K562 (cell line): ENCODE data around the gene PRIM1. TPM values are rescaled to one million over a fixed set of nuclear protein-coding genes. Genes with fewer than 3 reads are reported as not detected.
A peak's percentile ranks its signal among the peaks of the same experiment; 100 is the strongest.

ENCODE experiments used
- BRD4 ChIP-seq: fragments of 200-600 bp; sonication (generic); IDR thresholded peaks from 2 replicates; pipeline ENCODE4 v1.6.1; 2017; ENCODE audit warnings: inconsistent platforms
- BRD9 ChIP-seq: fragments of 450-650 bp; IDR thresholded peaks from 2 replicates; pipeline ENCODE4 v1.6.1; 2018; ENCODE audit warnings: low read depth; ENCODE audit not compliant: partially characterized antibody
- E2F3 ChIP-seq: fragments of 250-450 bp; sonication (Bioruptor Pico); IDR thresholded peaks from 2 replicates; pipeline ENCODE4 v1.4.0; 2020; ENCODE audit warnings: mild to moderate bottlenecking
- ELF2 ChIP-seq: fragments of 250-450 bp; sonication (Bioruptor Pico); IDR thresholded peaks from 2 replicates; pipeline ENCODE4 v1.5.0; 2021; ENCODE audit warnings: mild to moderate bottlenecking
- FOXM1 ChIP-seq, 2 experiments: fragments of 450-650 bp in 1 of 2; sonication (generic) in 1 of 2; formaldehyde crosslinking in 1 of 2; IDR thresholded peaks; 2 replicates each; pipeline versions ENCODE4 v1.6.1 to v1.9.0; 2017 to 2022; ENCODE audit warnings: low read depth in 2 of 2, mild to moderate bottlenecking in 2 of 2, missing genetic modification reagents in 1 of 2, moderate library complexity in 1 of 2
- HDAC1 ChIP-seq, 2 experiments: fragments of 450-650 bp; IDR thresholded peaks; 2 replicates each; pipeline ENCODE4 v1.6.1; 2016 to 2017; ENCODE audit warnings: inconsistent platforms in 1 of 2, mild to moderate bottlenecking in 1 of 2, moderate library complexity in 1 of 2
- MAZ ChIP-seq, 2 experiments: fragments of 450-650 bp in 1 of 2; sonication (generic) in 1 of 2; formaldehyde crosslinking; IDR thresholded peaks in 1 of 2; conservative IDR thresholded peaks in 1 of 2; 2 replicates each; pipeline versions ENCODE4 v1.4.0 to v1.5.0; 2020; ENCODE audit warnings: mild to moderate bottlenecking in 1 of 2, missing genetic modification reagents in 1 of 2
- MEF2D ChIP-seq: conservative IDR thresholded peaks from 2 replicates; pipeline ENCODE4 v1.6.1; 2016; ENCODE audit warnings: low read depth, missing genetic modification characterization, missing compliant biosample characterization
- NFRKB ChIP-seq: fragments of 450-650 bp; IDR thresholded peaks from 2 replicates; pipeline ENCODE4 v1.6.1; 2016; ENCODE audit warnings: low read depth
- NR3C1 ChIP-seq: sonication (generic); formaldehyde crosslinking; IDR thresholded peaks from 2 replicates; pipeline ENCODE4 v1.8.1; 2022; ENCODE audit warnings: missing genetic modification reagents
- POLR2H ChIP-seq: IDR thresholded peaks from 2 replicates; pipeline ENCODE4 v1.6.1; 2016; ENCODE audit warnings: missing genetic modification characterization, low read depth, mild to moderate bottlenecking, control low read depth, missing compliant biosample characterization, moderate library complexity
- RBM39 ChIP-seq: fragments of 200-400 bp; formaldehyde crosslinking; optimal IDR thresholded peaks from 2 replicates; pipeline ENCODE3; 2018; ENCODE audit warnings: low read depth, low read length
- SIX5 ChIP-seq, 2 experiments: IDR thresholded peaks; 2 replicates each; pipeline ENCODE4 v1.6.1; 2011; ENCODE audit warnings: low read length in 2 of 2, borderline replicate concordance in 1 of 2, low read depth in 1 of 2, mild to moderate bottlenecking in 1 of 2, moderate library complexity in 1 of 2; ENCODE audit not compliant: insufficient read depth in 1 of 2
- ZNF165 ChIP-seq: fragments of 250-450 bp; sonication (Bioruptor Pico); IDR thresholded peaks from 2 replicates; pipeline ENCODE4 v1.4.0; 2020; ENCODE audit warnings: borderline replicate concordance
- polyA plus RNA-seq, 8 experiments: library from polyadenylated mRNA; depleted of rRNA in 4 of 8; stranded (reverse) in 5 of 8; unstranded in 3 of 8; fragments of >200 nt; fragmentation: Nextera tagmentation in 2 of 8; fragmentation: Illumina TruSeq in 1 of 8; extraction: Ambion mirVana in 2 of 8; extraction: Trizol in 1 of 8; gene quantifications; 2 replicates each; pipeline versions ENCODE4 v1.2.1 to v1.2.3, GENCODE V29; 2011 to 2014; ENCODE audit warnings: inconsistent platforms in 1 of 8, missing spikeins in 1 of 8
- total RNA-seq, 7 experiments: library from RNA; depleted of rRNA in 6 of 7; stranded (reverse); fragments of >200 nt in 6 of 7; fragmentation: Illumina TruSeq in 2 of 7; extraction: Trizol in 2 of 7; gene quantifications; 2 replicates each; pipeline versions ENCODE4 v1.2.1 to v1.2.3, GENCODE V29; 2011 to 2021; ENCODE audit warnings: low replicate concordance in 1 of 7
- TF ChIP-seq, protein P1 (sequence below): fragments of 450-650 bp; IDR thresholded peaks from 2 replicates; pipeline ENCODE4 v1.6.1; 2016; ENCODE audit warnings: antibody characterized with exemption
- TF ChIP-seq, protein P2 (sequence below): fragments of 250-450 bp; sonication (Bioruptor Pico); IDR thresholded peaks from 2 replicates; pipeline ENCODE4 v1.4.0; 2020; ENCODE audit warnings: mild to moderate bottlenecking
- TF ChIP-seq, protein P3 (sequence below): fragments of 450-650 bp; formaldehyde crosslinking; IDR thresholded peaks from 2 replicates; pipeline ENCODE4 v1.4.0; 2022; ENCODE audit warnings: mild to moderate bottlenecking, moderate library complexity
- TF ChIP-seq, protein P4 (sequence below), 2 experiments: fragments of 450-650 bp in 1 of 2; IDR thresholded peaks; 2 replicates each; pipeline ENCODE4 v1.6.1; 2011 to 2017; ENCODE audit warnings: low read depth in 2 of 2, antibody characterized with exemption in 1 of 2, borderline replicate concordance in 1 of 2, low read length in 1 of 2, mild to moderate bottlenecking in 1 of 2, mixed read lengths in 1 of 2; ENCODE audit not compliant: control insufficient read depth in 1 of 2
- TF ChIP-seq, protein P5 (sequence below): sonication (generic); formaldehyde crosslinking; IDR thresholded peaks from 2 replicates; pipeline ENCODE4 v1.9.0; 2022; ENCODE audit warnings: mild to moderate bottlenecking, missing genetic modification reagents

Gene PRIM1
- total and polyA plus RNA-seq, 9 of the 15 experiments (the other 6 are each of a cell fraction or from before 2014, with no cell fraction given): 67.2 to 179 (median 140) TPM

DNA sequence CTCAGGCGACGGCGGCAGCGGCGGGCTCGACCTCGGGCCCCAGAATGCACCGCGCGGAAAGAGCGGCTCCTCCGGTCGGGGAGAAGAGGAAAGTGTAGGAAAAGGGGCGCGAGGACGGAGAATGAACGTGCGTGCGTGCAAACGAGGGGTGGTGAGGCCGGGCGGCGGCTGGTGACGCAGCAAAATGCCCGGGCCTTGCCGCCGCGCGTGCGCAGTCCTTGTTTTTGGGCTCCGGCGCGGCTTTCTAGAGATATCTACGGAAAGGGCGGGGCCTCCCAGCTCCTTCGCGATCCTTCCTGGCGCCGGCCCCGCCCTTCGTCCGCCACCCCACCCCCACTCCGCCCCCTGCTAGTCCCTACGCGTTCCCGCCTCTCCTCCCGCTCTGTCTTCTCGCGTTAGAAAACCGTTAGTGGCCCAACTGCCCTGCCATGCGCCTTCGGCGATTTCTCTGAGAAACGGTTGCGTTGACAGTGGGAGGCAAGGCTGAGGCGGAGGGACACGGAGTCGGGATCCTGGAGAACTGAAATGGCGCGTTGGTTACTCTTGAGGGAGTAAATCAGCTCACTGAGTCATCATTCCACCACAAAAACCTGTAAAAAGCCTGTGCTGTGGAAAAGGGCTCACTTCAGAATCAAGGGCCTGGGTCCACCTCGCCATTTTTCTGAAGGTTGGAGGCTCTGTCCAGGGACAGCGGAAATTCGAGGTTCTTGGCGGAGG, 63.8 kb downstream of the PRIM1 start, which contains the start of gene PTGES3 (continued):
- TF ChIP-seq E2F3 (CRISPR knock-in tag): peak; percentile 56; the same call in 1 of the 2 replicates
- peak; percentile 24 for TF ChIP-seq RBM39
- peak in 1 of 2 experiments; percentile 40; a peak in 1 of 4 replicates for TF ChIP-seq SIX5 (IDR thresholded peaks at IDR 0.05; ENCODE audit: borderline replicate concordance in 1 of 2, insufficient read depth in 1 of 2, low read depth in 1 of 2, low read length in 2 of 2)
- TF ChIP-seq POLR2H (tag): peak; percentile 97
- peak; percentile 96 for TF ChIP-seq FOXM1 (IDR thresholded peaks at IDR 0.05; ENCODE audit: low read depth)
- no peak for TF ChIP-seq FOXM1 (CRISPR knock-in tag; IDR thresholded peaks at IDR 0.05; ENCODE audit: low read depth)
- TF ChIP-seq, protein P1, sequence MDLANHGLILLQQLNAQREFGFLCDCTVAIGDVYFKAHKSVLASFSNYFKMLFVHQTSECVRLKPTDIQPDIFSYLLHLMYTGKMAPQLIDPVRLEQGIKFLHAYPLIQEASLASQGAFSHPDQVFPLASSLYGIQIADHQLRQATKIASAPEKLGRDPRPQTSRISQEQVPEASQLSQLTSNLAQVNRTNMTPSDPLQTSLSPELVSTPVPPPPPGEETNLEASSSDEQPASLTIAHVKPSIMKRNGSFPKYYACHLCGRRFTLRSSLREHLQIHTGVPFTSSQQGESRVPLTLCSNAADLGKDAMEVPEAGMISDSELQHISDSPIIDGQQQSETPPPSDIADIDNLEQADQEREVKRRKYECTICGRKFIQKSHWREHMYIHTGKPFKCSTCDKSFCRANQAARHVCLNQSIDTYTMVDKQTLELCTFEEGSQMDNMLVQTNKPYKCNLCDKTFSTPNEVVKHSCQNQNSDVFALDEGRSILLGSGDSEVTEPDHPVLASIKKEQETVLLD: peak; percentile 96
- TF ChIP-seq, protein P2, sequence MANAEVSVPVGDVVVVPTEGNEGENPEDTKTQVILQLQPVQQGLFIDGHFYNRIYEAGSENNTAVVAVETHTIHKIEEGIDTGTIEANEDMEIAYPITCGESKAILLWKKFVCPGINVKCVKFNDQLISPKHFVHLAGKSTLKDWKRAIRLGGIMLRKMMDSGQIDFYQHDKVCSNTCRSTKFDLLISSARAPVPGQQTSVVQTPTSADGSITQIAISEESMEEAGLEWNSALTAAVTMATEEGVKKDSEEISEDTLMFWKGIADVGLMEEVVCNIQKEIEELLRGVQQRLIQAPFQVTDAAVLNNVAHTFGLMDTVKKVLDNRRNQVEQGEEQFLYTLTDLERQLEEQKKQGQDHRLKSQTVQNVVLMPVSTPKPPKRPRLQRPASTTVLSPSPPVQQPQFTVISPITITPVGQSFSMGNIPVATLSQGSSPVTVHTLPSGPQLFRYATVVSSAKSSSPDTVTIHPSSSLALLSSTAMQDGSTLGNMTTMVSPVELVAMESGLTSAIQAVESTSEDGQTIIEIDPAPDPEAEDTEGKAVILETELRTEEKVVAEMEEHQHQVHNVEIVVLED (CRISPR knock-in tag): peak; percentile 95
- TF ChIP-seq ZNF165: no peak
- TF ChIP-seq BRD4: peak; percentile 68; the same call in 1 of the 2 replicates
- TF ChIP-seq, protein P3, sequence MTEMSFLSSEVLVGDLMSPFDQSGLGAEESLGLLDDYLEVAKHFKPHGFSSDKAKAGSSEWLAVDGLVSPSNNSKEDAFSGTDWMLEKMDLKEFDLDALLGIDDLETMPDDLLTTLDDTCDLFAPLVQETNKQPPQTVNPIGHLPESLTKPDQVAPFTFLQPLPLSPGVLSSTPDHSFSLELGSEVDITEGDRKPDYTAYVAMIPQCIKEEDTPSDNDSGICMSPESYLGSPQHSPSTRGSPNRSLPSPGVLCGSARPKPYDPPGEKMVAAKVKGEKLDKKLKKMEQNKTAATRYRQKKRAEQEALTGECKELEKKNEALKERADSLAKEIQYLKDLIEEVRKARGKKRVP (CRISPR knock-in tag): 0 out of 2 replicates have a peak, but pooled peaks have one; percentile 50
- TF ChIP-seq, protein P4, sequence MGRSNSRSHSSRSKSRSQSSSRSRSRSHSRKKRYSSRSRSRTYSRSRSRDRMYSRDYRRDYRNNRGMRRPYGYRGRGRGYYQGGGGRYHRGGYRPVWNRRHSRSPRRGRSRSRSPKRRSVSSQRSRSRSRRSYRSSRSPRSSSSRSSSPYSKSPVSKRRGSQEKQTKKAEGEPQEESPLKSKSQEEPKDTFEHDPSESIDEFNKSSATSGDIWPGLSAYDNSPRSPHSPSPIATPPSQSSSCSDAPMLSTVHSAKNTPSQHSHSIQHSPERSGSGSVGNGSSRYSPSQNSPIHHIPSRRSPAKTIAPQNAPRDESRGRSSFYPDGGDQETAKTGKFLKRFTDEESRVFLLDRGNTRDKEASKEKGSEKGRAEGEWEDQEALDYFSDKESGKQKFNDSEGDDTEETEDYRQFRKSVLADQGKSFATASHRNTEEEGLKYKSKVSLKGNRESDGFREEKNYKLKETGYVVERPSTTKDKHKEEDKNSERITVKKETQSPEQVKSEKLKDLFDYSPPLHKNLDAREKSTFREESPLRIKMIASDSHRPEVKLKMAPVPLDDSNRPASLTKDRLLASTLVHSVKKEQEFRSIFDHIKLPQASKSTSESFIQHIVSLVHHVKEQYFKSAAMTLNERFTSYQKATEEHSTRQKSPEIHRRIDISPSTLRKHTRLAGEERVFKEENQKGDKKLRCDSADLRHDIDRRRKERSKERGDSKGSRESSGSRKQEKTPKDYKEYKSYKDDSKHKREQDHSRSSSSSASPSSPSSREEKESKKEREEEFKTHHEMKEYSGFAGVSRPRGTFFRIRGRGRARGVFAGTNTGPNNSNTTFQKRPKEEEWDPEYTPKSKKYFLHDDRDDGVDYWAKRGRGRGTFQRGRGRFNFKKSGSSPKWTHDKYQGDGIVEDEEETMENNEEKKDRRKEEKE (IDR thresholded peaks at IDR 0.05; ENCODE audit: borderline replicate concordance in 1 of 2, control insufficient read depth in 1 of 2, low read depth in 2 of 2, low read length in 1 of 2): peak in 1 of 2 experiments; percentile 69; a peak in 2 of 4 replicates
- TF ChIP-seq BRD9: peak; percentile 95
- TF ChIP-seq, protein P5, sequence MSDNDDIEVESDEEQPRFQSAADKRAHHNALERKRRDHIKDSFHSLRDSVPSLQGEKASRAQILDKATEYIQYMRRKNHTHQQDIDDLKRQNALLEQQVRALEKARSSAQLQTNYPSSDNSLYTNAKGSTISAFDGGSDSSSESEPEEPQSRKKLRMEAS (CRISPR knock-in tag): peak; percentile 98
- peak; percentile 43 to 62; a peak in 2 of 4 replicates for TF ChIP-seq HDAC1 (IDR thresholded peaks at IDR 0.05)
- TF ChIP-seq NFRKB: peak; percentile 98
- TF ChIP-seq MEF2D (tag): peak; percentile 46; the same call in 1 of the 2 replicates
- no peak for TF ChIP-seq ELF2
- peak in 1 of 2 experiments; percentile 93; a peak in 3 of 4 replicates for TF ChIP-seq MAZ (CRISPR knock-in tag; conservative IDR thresholded peaks at IDR 0.05 in 1 of 2, IDR thresholded peaks at IDR 0.05 in 1 of 2)
- no peak for TF ChIP-seq NR3C1 (CRISPR knock-in tag)
